ENCODE measurements around the gene SEM1.

- no peak for TF ChIP-seq EZH2phosphoT487 (IDR thresholded peaks at IDR 0.05; ENCODE audit: low read depth, severe bottlenecking, unreplicated experiment)
- TF ChIP-seq CTCF (IDR thresholded peaks at IDR 0.05; ENCODE audit: poor library complexity): no peak
- no peak for TF ChIP-seq EZH2 (IDR thresholded peaks at IDR 0.05; ENCODE audit: borderline replicate concordance)
Measured at GRCh38 chr7:96738705-96739104, 29.1 kb upstream of the SEM1 start.
